Testis (tissue), 3 donors: Measurements from ENCODE around the gene KIF18B. TPM values are rescaled to one million over a fixed set of nuclear protein-coding genes. Genes with fewer than 3 reads are reported as not detected.

Source experiments
- DNase-seq: peaks from one replicate; pipeline ENCODE4 v3.0.0-alpha.2; 2019
- H3K27ac ChIP-seq, 2 donors: fragments of 200-600 bp; sonication (generic); one replicate each; pipeline ENCODE4 v1.5.1; 2019
- H3K27me3 ChIP-seq: fragments of 200-600 bp; sonication (generic); one replicate; pipeline ENCODE4 v1.5.1; 2019
- H3K36me3 ChIP-seq: fragments of 200-600 bp; sonication (generic); one replicate; pipeline ENCODE4 v1.5.1; 2017; ENCODE audit warnings: low read depth; ENCODE audit errors: missing control alignments
- H3K4me1 ChIP-seq: fragments of 200-600 bp; sonication (generic); one replicate; pipeline ENCODE4 v1.5.1; 2019
- H3K4me3 ChIP-seq, 2 donors: fragments of 200-600 bp; sonication (generic); one replicate each; pipeline ENCODE4 v1.5.1; 2017 to 2019
- H3K9me3 ChIP-seq: fragments of 200-600 bp; sonication (generic); one replicate; pipeline ENCODE4 v1.5.1; 2017
- POLR2A ChIP-seq: fragments of 450-650 bp; IDR thresholded peaks from one replicate; pipeline ENCODE4 v1.6.1; 2017; ENCODE audit warnings: antibody characterized with exemption, mild to moderate bottlenecking, moderate library complexity
- WGBS, 2 donors: methylation state at CpG; one replicate each; pipeline ENCODE4 v1.1.5; 2018; 5-methylcytosine and 5-hydroxymethylcytosine counted together
- intact Hi-C: fragments of 100-400 bp; cut with DNase I; formaldehyde crosslinking; loops from one replicate; pipeline ENCODE4 v1.15.1; 2023; ENCODE audit warnings: low total_unique reads
- polyA plus RNA-seq: library from polyadenylated mRNA; stranded (reverse); fragments of 350-450 nt; fragmentation: Illumina TruSeq; extraction: RNeasy Lipid Tissue Mini Kit (QIAGEN cat#74804); gene quantifications from one replicate; pipeline ENCODE4 v1.2.3, GENCODE V29; 2014; ENCODE audit warnings: low read depth, low replicate concordance; ENCODE audit not compliant: insufficient read depth
- total RNA-seq, 2 donors: library from RNA; depleted of rRNA; stranded (reverse); fragments of >200 nt; gene quantifications; one replicate each; pipeline ENCODE4 v1.2.3, GENCODE V29; 2016
- TF ChIP-seq, protein P1 (sequence below), 3 experiments: fragments of 450-650 bp in 2 of 3; fragments of 200-600 bp in 1 of 3; sonication (generic) in 1 of 3; IDR thresholded peaks; one replicate each; pipeline ENCODE4 v1.5.1; 2016 to 2019; ENCODE audit warnings: antibody characterized with exemption in 3 of 3, mild to moderate bottlenecking in 2 of 3, moderate library complexity in 1 of 3

KIF18B gene
- total and polyA plus RNA-seq, 3 donors from 2014 or later, result 3.7 to 6.0 (median 4.7) TPM

DNA sequence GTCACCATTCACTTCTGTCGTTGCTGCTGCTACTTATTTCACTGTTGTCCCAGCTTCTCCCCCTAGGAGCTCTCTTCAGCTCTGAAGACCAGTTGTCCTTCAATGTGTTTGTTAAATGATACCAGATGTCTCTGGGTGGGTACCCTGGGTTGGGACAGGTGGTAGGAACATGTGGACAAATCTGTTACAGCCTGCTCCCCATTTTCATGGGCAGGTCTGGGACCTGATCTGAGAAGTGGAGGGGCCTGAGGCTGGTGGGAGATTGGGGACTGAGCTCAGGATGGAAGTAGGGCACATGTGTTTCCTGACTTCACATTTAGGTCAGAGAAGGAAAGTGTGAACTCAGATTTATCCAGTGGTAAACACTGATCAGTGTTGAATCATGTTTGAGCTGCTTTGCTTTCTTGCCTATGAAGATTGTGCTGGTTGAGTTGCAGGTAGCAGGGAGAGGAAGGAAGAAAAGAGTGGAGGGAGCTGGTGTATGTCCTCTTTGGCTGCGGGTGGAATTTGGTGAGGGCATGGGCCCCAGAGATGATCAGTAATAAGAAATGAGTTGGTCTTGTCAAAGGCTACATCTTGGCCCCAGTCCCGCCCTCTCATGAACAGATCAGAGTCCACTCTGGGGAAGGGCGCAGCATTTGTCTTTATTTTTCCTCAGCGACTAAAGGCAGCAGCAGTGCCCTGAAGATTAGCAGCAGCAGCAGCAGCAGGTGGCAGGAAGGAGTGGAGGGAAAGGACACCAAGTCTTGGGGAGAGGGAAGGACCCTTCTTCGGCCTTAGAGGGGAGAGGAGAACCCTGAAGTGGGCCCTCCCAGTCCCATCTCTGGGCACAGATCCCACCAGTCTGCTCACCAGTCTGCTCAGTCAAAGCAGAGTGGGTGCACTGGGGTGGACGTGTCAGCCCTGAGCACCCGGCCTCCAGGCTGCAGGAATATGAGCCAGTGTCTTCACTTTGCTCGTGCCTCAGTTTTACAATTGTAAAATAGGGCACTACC lies 42.3 kb downstream of the KIF18B start:
- WGBS, 2 donors, result 83 to 92% methylated on average over 9 of the region's 9 CpGs
- no peak overlapping the region for H3K27ac ChIP-seq
- DNase-seq, result no peak
- intact Hi-C loops, result no loop called here
- no peaks in the 10 kb centered on the region for H3K27me3 ChIP-seq
- H3K4me1 ChIP-seq, result no peaks in the 10 kb centered on the region
- no peaks in the 10 kb centered on the region for H3K36me3 ChIP-seq
- TF ChIP-seq POLR2A, result no peak
- TF ChIP-seq, protein P1, sequence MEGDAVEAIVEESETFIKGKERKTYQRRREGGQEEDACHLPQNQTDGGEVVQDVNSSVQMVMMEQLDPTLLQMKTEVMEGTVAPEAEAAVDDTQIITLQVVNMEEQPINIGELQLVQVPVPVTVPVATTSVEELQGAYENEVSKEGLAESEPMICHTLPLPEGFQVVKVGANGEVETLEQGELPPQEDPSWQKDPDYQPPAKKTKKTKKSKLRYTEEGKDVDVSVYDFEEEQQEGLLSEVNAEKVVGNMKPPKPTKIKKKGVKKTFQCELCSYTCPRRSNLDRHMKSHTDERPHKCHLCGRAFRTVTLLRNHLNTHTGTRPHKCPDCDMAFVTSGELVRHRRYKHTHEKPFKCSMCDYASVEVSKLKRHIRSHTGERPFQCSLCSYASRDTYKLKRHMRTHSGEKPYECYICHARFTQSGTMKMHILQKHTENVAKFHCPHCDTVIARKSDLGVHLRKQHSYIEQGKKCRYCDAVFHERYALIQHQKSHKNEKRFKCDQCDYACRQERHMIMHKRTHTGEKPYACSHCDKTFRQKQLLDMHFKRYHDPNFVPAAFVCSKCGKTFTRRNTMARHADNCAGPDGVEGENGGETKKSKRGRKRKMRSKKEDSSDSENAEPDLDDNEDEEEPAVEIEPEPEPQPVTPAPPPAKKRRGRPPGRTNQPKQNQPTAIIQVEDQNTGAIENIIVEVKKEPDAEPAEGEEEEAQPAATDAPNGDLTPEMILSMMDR (IDR thresholded peaks at IDR 0.05), result no peak
- no peak overlapping the region for H3K4me3 ChIP-seq
- no peaks in the 10 kb centered on the region for H3K9me3 ChIP-seq

GRCh38 chr17:44904001-44904984 lies 43.3 kb downstream of the KIF18B start:
- H3K27me3 ChIP-seq, result no peaks in the 10 kb centered on the region
- no peak overlapping the region for H3K27ac ChIP-seq
- 96 to 97% methylated on average over 17 to 35 of the region's 35 CpGs for WGBS, 2 donors
- no peak overlapping the region for H3K4me3 ChIP-seq
- H3K36me3 ChIP-seq, result no peaks in the 10 kb centered on the region
- TF ChIP-seq, protein P1 (IDR thresholded peaks at IDR 0.05), result no peak
- TF ChIP-seq POLR2A, result no peak
- DNase-seq, result no peak
- no peaks in the 10 kb centered on the region for H3K4me1 ChIP-seq
- intact Hi-C loops, result no loop called here
- no peaks in the 10 kb centered on the region for H3K9me3 ChIP-seq

DNA sequence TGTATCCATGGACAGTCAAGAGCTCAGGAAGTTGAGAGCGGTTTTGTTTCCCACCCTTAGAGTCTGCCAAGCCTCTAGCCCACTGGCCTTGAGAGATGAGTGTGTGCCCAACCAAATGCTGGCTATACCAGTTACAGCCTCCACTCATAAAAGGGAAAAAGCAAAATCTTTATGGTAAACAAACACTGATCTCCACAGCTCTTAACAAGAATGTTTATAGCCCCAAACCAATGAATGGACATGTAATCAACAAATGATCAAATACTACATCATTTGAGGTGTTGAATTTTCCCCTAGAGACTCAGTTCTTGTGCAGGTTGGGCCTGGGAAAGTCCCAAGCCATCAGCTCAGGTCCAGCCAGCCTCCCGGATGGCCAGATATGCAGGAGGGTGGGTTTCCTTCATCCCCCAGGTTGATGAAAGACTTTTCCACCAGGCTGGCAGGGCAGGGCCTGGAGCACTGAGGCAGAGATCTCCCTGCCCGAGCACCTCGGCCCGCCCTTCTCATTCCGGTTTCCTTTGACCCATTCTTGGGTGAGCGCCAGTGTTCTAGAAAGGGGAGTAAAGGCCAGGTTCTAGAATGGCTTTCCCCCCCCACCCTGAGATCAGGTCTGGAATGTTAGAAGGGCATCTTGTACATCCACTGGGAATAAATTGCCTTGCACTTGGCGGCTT lies 44.4 kb downstream of the KIF18B start:
- Histone ChIP-seq H3K9me3 (no peaks in the 10 kb centered on the region), H3K27me3 (no peaks in the 10 kb centered on the region), H3K27ac (no peak overlapping the region), H3K4me1 (peaks cover 4% of the 10 kb centered on the region), H3K36me3 (no peaks in the 10 kb centered on the region), H3K4me3 (no peak overlapping the region)
- intact Hi-C loops, result no loop called here
- WGBS, 2 donors, result 78 to 90% methylated on average over 7 to 8 of the region's 8 CpGs
- no peak for TF ChIP-seq POLR2A
- TF ChIP-seq, protein P1 (IDR thresholded peaks at IDR 0.05), result no peak
- no peak for DNase-seq

DNA sequence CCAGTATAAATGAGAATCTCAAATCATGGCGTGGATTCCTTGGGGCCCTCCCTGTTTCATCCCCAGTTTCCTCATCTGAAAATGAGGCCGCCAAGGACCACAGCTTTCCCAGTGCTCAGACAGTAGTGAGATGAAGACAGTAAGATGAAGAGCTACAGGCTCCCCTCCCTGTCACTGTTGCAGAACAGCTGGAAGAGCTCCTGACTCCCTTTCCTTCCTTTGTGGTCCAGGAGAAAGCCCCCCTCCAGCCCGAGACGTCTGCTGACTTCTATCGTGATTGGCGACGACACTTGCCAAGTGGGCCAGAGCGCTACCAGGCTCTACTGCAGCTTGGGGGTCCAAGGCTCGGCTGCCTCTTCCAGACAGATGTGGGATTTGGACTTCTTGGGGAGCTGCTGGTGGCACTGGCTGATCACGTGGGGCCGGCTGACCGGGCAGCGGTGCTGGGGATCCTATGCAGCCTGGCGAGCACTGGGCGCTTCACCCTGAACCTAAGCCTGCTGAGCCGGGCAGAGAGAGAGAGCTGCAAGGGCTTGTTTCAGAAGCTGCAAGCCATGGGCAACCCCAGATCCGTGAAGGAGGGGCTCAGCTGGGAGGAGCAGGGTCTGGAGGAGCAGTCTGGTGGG lies 45.3 kb downstream of the KIF18B start:
- no peaks in the 10 kb centered on the region for H3K27me3 ChIP-seq
- 85 to 93% methylated on average over 3 to 17 of the region's 17 CpGs for WGBS, 2 donors
- no peak for DNase-seq
- TF ChIP-seq, protein P1 (IDR thresholded peaks at IDR 0.05), result no peak
- TF ChIP-seq POLR2A, result no peak
- intact Hi-C loops, result no loop called here
- H3K27ac ChIP-seq, result no peak overlapping the region
- no peaks in the 10 kb centered on the region for H3K9me3 ChIP-seq
- H3K4me3 ChIP-seq, result no peak overlapping the region
- H3K36me3 ChIP-seq, result no peaks in the 10 kb centered on the region
- peaks cover 11% of the 10 kb centered on the region for H3K4me1 ChIP-seq
